IPS-NIHi7 (cell line): Measurements from ENCODE around the gene GRIK2.
A peak's percentile ranks its signal among the peaks of the same experiment; 100 is the strongest.

Source experiments
- DNase-seq: peaks from one replicate; pipeline ENCODE4 v3.0.0; 2012; ENCODE audit warnings: mixed read lengths; ENCODE audit errors: extremely low spot score

The GRIK2 gene

DNA sequence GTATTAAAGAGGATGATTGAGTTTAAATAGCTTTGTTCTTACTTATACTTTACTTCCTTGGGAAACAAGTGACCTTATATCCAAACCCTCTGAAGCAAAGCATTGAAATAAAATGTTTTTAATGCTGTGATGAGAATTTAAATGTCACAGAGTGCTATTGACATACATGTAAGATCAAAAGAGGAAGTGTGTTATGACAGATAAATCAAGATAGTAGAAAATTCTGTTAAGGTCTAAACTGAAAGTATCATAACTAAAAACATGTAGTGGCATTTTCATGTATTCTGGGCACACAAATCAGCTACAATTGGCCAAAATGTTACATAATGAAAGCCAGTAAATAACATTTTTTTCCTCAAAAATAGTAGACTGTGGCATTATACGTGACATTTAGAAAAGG is 318.0 kb downstream of the GRIK2 start:
- DNase-seq, result no peak

DNA sequence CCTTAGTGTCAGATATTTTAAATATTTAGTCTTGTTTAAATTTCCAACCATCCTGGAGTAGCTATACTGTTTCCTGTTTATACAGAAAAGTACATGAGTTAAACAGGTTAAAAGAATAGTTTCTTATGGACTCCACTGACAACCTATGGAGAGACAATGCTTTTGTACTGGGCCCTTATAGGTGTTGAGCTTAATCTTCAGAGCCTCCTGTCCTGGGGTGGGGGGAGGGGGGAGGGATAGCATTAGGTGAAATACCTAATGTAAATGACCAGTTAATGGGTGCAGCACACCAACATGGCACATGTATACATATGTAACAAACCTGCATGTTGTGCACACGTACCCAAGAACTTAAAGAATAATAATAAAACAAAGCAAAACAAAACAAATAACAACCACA is 322.9 kb downstream of the GRIK2 start:
- DNase-seq, result peak; percentile 8

DNA sequence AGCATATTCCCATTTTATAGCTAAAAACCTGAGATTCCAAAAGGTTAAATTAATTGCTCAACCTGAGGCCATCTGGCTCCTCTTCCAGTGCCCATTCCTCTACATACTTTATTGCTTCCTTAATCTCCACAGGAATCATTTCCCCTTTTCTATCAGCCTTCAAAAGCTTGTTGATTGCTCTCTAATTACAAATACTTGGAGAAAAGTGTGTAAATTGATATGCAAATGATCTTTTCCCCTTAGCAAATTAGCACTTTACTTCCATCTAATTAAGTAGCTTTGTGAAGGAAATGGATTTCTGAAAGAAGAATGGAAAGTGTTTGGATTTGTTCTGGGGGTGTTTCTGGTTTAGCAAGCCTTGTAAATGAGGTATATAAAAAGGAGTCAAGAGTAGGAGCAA is 323.3 kb downstream of the GRIK2 start:
- DNase-seq, result peak; percentile 12

DNA sequence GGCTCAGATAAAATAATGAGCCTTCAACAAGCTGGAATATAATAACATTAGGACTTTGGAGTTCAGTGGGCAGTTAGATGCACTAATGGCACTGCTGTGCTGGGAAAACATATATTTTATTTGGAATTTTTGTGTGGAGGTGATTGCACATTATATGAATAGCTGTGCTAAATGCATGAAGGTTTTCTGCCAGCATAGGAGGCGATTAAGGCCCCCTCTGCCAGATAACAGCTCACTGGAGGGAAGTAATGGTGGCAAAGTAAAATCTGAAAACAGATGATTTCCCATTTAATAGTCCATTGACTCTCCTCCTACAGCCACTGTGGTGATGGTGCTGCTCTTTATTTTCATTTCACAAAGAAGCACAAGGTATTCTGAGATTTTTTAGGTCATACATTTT is 326.0 kb downstream of the GRIK2 start:
- no peak for DNase-seq

DNA sequence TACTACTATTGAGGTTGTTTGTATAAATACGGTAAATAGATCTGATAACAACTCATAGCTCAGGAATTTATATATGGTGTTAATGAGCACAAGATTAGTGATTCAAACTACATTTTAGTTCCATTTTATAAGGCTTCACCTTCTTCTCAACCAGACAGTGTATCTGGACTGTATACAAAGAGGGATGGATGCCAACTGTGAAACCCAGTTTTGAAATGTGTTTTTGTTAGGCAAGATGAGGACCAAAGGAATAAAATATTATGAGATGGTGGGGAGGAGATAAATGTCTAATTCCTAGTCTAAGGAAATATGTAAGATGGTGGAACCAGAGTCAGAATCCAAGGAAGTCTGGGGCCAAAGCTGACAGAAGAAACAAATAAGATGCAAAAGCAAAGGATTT is 329.0 kb downstream of the GRIK2 start:
- DNase-seq, result no peak

- DNase-seq, result no peak
Observed at GRCh38 chr6:101722991-101723579, 329.6 kb downstream of the GRIK2 start.

GRCh38 chr6:101728388-101728787 is 334.9 kb downstream of the GRIK2 start:
- DNase-seq, result no peak

DNA sequence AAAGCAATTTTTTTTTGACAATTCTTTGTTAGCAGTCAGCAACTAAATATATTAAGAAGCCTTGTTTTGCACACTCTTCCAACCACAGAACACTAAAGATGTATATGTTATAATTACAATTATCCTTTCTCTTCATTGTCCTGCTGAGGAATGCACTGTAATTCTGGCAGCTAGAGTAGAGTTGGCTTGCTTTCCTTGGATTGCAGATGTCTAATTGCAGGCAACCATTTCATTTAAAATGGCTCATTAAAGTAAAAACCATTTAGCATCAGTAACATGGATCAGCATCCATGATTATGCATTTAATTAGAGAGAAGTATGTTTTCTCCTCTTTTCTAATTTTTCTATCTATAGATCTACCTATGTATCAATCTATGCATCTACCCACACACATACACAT is 335.4 kb downstream of the GRIK2 start:
- DNase-seq, result no peak

DNA sequence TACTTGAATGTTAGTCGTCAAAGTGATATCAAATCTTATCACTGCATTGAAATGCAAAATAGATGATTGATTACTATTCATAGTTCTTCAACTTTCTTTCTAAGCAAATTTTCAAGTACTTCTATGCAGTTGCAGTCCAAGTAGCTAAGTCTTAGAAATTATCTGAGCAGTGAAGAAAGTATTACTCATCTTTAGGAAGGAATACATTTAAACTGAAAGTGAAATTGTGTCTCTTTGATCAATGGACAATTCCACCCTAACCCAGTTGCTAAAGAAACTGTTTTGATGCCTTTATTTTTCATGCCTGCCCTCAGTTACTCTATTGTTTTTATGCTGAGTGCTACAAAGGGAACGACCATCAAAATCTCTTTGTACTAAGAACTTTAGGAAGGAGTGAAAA is 337.4 kb downstream of the GRIK2 start:
- DNase-seq, result no peak

- DNase-seq, result no peak
Observed at GRCh38 chr6:101733899-101734298, 340.4 kb downstream of the GRIK2 start.

DNA sequence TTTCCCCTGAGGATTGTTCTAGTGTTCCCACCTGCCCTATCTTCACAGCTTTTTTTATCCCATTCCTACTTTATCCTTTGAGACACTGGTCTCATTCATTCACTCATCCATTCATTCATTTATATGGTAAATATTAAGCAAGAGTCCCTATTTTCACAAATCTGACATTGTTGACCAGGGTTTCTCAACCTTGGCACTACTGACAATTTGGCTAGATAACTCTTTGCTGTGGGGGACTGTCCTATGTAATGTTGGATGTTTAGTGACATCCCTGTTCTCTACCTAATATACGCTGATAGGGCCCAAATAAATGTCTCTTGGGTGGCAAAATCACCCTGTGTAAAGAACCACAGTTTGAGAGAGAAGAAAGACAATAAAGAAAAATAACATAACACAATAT is 345.0 kb downstream of the GRIK2 start:
- DNase-seq, result no peak

DNA sequence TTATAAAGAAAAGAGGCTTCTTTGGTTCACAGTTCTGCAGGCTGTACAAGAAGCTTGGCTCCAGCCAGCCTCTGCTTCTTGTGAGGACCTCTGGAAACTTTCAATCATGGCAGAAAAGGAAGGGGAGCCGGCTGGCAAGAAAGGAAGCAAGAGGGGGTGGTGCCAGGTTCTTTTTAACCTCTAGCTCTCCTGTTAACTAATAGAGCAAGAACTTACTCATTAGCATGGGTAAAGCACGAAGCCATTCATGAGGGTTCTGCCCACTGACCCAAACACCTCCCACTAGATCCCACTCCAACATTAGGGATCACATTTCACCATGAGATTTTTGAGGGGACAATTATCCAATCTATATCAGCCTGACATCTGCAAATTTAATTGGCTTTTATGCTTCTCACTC is 347.1 kb downstream of the GRIK2 start:
- no peak for DNase-seq

- DNase-seq, result no peak
Observed at GRCh38 chr6:101741474-101742171, 348.1 kb downstream of the GRIK2 start.

GRCh38 chr6:101747160-101747559 is 353.7 kb downstream of the GRIK2 start:
- no peak for DNase-seq

DNA sequence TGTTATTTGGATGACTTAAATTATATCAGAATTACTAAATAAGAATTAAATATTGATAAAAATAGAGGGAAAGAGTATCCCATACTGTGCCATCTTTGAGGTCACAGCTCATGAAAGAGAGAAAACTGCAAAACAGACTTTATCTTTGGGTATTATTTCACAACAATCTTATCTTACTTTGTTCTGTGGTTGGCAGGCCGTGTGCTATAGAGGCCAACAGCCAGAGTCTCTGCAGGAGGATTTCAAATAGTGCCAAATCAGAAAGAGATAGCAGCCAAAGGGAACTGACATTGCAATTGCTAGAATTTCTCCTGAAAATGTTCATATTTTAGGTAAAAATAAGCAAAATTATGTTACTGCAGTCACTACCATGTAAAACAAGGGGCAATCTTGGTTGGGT is 354.2 kb downstream of the GRIK2 start:
- no peak for DNase-seq

- no peak for DNase-seq
Observed at GRCh38 chr6:101755931-101756330, 362.4 kb downstream of the GRIK2 start.

- DNase-seq, result no peak
Observed at GRCh38 chr6:101758368-101758767, 364.9 kb downstream of the GRIK2 start.

DNA sequence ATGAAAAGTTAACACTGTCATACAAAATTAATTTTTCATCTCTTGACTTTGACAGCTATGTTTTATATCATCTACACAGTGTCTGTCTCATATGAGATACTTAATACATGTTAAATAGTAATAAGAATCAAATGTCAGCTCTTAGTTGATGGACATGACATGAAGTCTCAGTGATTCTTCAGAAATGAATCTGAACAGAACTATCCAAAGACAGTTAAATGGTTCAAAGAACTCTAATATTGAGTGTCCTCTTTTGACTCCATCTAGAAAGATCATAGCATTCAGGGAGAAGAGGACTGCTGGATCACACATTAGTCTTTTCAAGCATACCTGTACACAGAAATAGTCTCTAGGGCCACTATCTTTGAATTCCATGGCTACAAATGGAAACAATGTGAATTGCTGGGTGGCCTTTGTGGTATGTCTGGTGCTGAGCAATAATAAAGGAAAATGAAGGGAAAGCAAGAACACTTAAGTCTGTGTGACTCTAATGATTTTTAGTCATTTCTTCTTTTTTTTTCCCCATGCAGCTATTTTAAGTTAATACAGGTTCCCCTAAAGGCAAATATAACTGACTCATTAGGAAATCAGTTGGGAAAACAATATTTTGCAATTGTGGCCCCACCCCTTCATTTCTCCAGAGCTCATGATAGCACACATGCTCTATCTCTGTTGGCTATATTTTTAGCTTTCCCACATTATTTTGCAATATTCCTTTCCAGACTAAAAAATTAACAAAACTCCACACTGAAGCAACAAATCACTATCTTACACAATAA is 367.5 kb downstream of the GRIK2 start:
- DNase-seq, result no peak

GRCh38 chr6:101762851-101763250 is 369.3 kb downstream of the GRIK2 start:
- DNase-seq, result no peak

DNA sequence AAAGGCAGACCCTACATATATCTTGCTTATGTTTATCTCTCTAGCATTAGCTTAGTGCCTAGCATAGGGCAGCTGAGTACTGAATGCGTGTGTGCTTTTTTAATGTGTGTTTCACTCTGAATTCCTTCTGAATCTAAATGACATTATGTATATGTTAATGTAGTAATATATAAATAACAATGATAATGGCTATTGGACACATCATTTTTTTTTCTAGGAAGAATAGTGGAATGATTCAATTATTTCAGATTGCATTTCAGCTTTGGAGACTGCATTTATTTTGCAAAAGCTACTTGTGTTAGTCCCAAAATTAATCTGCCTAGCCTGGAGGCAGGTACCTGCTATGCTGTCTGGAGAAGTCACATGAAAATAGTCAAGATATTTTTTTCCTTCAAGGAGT is 371.8 kb downstream of the GRIK2 start:
- no peak for DNase-seq

DNA sequence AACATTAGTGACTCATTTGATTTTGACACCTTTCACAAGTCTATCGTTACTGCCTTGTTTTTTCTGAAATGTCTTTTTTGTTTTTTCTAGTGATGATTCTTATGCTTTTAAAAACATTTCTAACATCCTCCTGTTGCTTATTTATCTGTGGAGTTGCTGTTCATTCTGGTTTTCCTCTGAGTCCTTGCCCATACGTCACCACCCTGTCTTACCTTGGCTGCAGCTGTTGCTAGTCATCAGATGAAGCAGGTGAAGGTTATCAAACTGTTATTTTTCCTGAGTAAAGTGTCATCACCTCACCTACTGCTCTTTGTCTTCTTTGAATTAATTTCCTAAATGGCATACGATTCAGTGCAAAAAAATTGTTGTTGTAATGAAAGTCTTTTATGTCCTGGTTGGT is 376.6 kb downstream of the GRIK2 start:
- no peak for DNase-seq

GRCh38 chr6:101776919-101777350 is 383.4 kb downstream of the GRIK2 start:
- DNase-seq, result no peak

- DNase-seq, result no peak
Observed at GRCh38 chr6:101777646-101778045, 384.1 kb downstream of the GRIK2 start.
